HG03097 (cell line): ENCODE measurements around the gene MYBPH.

Source experiments
- ATAC-seq: cut with Tn5 transposase; IDR thresholded peaks from one replicate; pipeline ENCODE4 v1.9.1; 2021; ENCODE audit not compliant: unreplicated experiment, low FRiP score

Gene MYBPH

DNA sequence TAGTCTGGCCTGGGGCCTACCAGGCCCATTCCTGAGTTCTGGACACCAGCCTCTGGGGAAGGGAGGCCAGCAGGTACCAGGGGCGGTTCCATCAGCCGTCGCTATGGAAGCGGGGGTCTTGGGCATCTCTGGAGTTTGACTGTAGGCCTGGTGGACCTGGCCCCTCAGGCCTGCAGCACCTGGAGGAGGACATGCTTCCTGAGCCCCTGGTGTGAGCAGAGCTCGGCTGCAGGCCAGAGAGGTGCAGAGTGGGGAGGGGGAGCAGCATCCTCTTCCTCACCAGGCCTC is 7.8 kb downstream of the MYBPH start:
- no peak for ATAC-seq

GRCh38 chr1:203167026-203167912 is 8.4 kb downstream of the MYBPH start:
- no peak for ATAC-seq

DNA sequence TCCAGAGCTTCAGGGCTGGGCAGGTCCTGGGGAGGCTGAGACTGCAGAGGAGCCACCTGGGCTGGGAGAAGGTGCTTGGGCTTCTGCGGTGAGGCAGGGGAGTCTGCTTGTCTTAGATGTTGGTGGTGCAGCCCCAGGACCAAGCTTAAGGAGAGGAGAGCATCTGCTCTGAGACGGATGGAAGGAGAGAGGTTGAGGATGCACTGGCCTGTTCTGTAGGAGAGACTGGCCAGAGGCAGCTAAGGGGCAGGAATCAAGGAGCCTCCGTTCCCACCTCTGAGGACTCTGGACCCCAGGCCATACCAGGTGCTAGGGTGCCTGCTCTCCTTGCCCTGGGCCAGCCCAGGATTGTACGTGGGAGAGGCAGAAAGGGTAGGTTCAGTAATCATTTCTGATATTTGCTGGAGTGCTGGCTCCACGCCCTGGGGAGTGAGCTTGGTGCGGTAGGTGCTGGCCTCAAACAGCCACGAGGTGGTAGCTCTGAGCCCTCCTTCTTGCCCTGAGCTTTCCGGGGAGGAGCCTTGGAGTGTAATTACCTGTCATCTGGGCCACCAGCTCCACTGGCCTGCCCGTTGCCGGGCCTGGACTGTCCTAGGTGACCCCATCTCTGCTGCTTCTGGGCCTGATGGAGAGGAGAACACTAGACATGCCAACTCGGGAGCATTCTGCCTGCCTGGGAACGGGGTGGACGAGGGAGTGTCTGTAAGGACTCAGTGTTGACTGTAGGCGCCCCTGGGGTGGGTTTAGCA is 9.3 kb downstream of the MYBPH start:
- no peak for ATAC-seq

- ATAC-seq, result no peak
Measured at GRCh38 chr1:203165800-203166161, 9.8 kb downstream of the MYBPH start.

GRCh38 chr1:203165101-203165799 is 10.4 kb downstream of the MYBPH start:
- no peak for ATAC-seq

- ATAC-seq, result no peak
Measured at GRCh38 chr1:203163891-203164635, 11.6 kb downstream of the MYBPH start.

GRCh38 chr1:203162403-203162802 is 13.2 kb downstream of the MYBPH start:
- no peak for ATAC-seq

DNA sequence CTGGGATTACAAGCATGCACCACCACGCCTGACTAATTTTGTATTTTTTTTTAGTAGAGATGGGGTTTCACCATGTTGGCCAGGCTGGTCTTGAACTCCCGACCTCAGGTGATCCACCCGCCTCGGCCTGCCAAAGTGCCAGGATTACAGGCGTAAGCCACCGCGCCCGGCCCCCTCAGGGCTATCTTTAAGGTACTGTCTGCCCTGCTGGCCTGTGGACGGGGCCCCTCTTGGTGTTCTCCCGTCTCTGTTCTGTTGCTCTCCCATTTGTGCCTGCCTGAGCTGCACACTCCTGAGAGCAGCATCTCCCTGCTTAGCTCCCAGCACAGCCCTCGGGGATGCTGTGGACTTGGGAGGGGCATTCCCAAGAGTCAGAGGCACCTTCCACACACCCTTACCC is 13.9 kb downstream of the MYBPH start:
- ATAC-seq, result no peak

GRCh38 chr1:203161175-203161574 is 14.5 kb downstream of the MYBPH start:
- ATAC-seq, result no peak

DNA sequence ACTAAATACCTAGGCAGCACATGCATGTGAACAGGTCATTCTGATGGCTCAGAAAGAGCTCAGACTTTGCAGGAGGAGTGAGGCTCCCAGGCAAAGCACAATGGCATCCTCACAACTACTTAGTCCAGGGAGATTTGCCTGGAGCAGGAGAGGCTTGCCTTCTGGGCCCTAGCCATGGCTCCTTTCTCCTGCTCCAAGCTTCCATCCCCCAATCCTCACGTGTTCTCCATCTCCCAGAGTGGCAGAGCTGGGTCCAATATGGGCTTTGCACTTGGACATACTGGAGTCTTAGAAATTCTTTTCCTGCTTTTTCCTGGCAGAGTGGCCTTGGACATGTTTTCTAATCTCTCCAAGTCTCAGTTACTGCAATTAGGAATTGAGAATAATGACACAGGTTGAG is 15.8 kb downstream of the MYBPH start:
- no peak for ATAC-seq

GRCh38 chr1:203158960-203159665 is 16.5 kb downstream of the MYBPH start:
- ATAC-seq, result no peak

DNA sequence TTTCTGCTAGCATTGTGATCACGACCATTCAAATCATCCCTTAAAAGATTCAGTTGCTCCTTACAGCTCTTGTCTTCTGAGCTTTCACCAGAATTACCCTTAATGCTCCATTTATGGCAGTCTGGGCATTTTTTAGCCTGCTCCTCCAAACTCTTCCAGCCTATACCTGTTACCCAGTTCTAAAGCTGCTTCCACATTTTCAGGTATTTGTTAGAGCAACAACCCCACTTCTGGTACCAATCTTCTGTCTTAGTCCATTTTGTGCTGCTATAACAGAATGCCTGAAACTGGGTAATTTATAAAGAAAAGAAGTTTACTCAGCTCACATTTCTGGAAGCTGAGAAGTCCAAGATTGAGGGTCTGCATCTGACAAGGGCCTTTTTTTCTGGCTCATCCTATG is 17.2 kb downstream of the MYBPH start:
- no peak for ATAC-seq

DNA sequence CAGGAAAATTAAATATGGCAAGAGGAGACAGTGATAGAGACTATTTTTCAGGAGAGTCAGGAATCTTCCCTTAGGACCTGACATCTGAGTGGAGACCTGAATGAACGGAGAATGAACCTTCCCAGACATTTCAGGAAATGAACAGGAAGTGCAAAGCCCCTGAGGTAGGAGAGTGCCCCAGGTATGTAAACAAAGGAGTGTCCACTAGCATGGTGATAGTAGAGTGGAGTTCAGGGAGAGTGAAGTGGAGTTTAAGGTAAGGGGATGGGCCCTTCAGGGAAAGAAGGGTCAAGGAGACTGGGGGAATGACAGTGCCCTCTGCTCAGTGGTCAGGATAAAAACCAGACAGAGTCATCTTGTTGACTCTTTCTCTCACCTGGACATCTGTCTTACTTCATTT is 19.3 kb downstream of the MYBPH start:
- no peak for ATAC-seq

DNA sequence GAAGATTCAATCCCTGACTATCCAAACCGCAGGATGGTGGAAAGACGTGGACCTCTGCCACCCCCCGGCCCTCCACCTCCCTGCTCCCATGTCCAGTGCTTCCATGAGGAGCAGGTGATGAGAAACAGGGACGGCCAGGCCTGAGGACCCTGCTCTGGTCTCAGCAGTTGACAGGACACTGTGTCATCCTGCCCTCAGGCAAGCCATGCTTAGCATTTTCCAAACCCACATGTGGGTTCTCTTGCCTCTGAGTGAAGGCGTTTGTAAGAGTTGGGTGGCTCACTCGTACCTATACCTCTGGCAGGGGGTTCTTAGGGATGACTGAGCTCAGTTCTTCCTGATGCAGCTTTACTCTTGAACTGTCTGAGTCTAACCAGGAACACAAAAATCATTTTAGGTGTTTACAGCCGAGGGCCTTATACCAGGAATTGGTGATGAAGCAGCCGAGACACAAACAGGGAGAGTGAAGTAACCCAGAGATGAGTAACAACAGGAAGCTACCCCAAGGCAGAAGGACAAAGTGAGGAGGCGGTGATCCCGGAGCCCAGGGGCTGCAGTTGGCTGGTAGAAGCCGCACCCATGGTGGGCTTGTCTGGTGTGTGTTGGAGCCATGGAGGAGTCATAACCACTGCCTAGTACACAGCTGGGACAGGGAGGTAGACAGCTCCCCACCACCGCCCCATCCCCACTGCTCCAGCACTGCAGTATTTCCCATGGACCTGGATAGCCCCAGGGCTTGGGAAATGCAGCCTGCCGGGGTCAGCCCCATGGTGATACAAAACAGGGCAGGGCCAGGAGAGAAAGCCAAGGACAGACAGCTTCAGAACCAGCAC is 21.4 kb downstream of the MYBPH start:
- no peak for ATAC-seq

- no peak for ATAC-seq
Measured at GRCh38 chr1:203153051-203153988, 22.3 kb downstream of the MYBPH start.

- no peak for ATAC-seq
Measured at GRCh38 chr1:203152158-203153034, 23.2 kb downstream of the MYBPH start.

DNA sequence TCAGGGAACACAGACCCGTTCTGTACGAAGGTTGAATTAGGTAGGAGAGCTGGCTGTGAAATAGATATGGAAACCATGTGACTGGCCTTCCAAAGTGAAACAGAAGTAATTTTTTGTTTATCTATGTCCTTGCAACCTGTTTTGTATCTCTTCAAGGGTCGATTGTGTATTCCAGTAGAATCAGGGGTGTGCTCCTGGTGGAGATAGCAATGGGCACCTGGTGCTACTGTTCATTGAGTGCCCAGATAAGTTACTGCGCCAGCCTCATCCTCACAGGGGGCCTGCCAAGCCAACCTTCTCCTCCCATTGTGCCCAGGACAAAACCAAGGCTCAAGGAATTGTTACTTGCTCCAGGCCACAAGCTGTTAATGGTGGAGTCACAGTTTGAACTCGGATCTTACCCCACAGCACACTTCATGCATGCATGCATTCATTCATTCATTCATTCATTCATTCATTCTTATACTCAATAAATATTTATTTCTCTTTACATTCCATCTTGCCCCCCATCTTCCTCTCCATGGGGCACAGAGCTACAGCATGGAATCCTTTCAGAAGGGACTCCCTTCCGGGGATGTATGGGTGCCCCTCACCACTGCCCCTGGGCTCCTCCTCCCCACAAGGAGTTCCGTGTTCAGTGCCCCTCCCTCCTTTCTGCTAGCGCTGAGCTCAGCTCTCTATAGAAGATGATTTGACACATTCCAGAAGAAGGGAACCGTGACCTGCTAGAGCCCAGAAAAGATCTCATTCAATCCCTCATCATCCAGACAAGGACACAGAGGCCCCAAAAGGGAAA is 24.1 kb downstream of the MYBPH start:
- no peak for ATAC-seq
